Prostate gland (tissue), 2 donors: Measurements from ENCODE around the gene ELOA. TPM values are rescaled to one million over a fixed set of nuclear protein-coding genes. Genes with fewer than 3 reads are reported as not detected.
A peak's percentile ranks its signal among the peaks of the same experiment; 100 is the strongest.

Experiments used
- DNase-seq: peaks from one replicate; pipeline ENCODE4 v3.0.0-alpha.2; 2019; ENCODE audit warnings: low spot score
- H3K27ac ChIP-seq, 2 donors: fragments of 200-600 bp; sonication (generic); 2 replicates each; pipeline ENCODE4 v1.5.1; 2017 to 2019
- H3K27me3 ChIP-seq: fragments of 200-600 bp; sonication (generic); replicated peaks from 2 replicates; pipeline ENCODE4 v1.5.1; 2019; ENCODE audit not compliant: insufficient read depth
- H3K36me3 ChIP-seq, 2 donors: fragments of 200-600 bp; sonication (generic); 1 replicate in 1 of 2; 2 replicates in 1 of 2; pipeline versions ENCODE4 v1.5.1 to v1.8.1; 2017 to 2019
- H3K4me1 ChIP-seq: fragments of 200-600 bp; sonication (generic); replicated peaks from 2 replicates; pipeline ENCODE4 v1.5.1; 2019
- H3K4me3 ChIP-seq, 2 donors: fragments of 200-600 bp; sonication (generic); 2 replicates each; pipeline ENCODE4 v1.5.1; 2017 to 2019
- H3K9me3 ChIP-seq: fragments of 200-600 bp; sonication (generic); 2 replicates; pipeline ENCODE4 v1.5.1; 2017
- POLR2A ChIP-seq: fragments of 450-650 bp; IDR thresholded peaks from one replicate; pipeline ENCODE4 v1.6.1; 2016; ENCODE audit warnings: antibody characterized with exemption, mild to moderate bottlenecking
- POLR2AphosphoS5 ChIP-seq: sonication (generic); formaldehyde crosslinking; IDR thresholded peaks from one replicate; pipeline ENCODE4 v1.6.1; 2017; ENCODE audit warnings: antibody characterized with exemption
- WGBS: methylation state at CpG from one replicate; pipeline ENCODE4 v1.1.5; 2018; 5-methylcytosine and 5-hydroxymethylcytosine counted together
- intact Hi-C: fragments of 100-400 bp; cut with DNase I; formaldehyde crosslinking; loops from one replicate; pipeline ENCODE4 v1.14.2; 2022
- total RNA-seq, 2 donors: library from RNA; depleted of rRNA; stranded (reverse); fragments of >200 nt; gene quantifications; one replicate each; pipeline ENCODE4 v1.1.0, GENCODE V29; 2016
- TF ChIP-seq, protein P1 (sequence below), 4 experiments: fragments of 200-600 bp in 2 of 4; fragments of 450-650 bp in 2 of 4; sonication (generic) in 2 of 4; IDR thresholded peaks; 1 replicate in 3 of 4; 2 replicates in 1 of 4; pipeline ENCODE4 v1.5.1; 2016 to 2019; ENCODE audit warnings: antibody characterized with exemption in 4 of 4, mild to moderate bottlenecking in 2 of 4, moderate library complexity in 2 of 4

Gene ELOA
- total RNA-seq, 2 donors from 2014 or later, result 35.7 to 42.1 TPM

DNA sequence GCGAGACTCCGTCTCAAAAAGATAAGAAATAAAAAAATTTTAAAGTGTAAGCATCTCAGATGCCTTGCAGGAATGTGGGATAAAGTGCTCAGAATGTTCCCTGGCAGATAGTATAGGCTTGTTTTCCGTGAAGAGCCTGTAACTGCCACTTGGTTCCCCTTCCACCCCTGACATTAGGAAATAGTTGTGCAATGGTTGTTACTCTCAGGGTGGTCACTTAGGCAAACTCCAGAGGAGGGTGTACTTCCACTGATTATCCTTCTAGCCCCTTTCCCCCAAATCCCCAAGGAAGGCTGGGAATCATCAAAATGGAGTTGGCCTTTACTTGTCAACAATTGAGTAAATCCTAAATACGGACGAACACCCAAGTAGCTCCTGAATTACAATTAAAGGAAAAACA, 41.3 kb upstream of the ELOA start:
- Histone ChIP-seq H3K4me3 (no peak overlapping the region), H3K27me3 (no peaks in the 10 kb centered on the region), H3K9me3 (no peaks in the 10 kb centered on the region), H3K27ac (no peak overlapping the region), H3K4me1 (peaks cover 4% of the 10 kb centered on the region), H3K36me3 (peaks cover 0 to 6% of the 10 kb centered on the region in 2 donors)
- intact Hi-C loops, result no loop called here
- no peak for DNase-seq
- TF ChIP-seq, protein P1, sequence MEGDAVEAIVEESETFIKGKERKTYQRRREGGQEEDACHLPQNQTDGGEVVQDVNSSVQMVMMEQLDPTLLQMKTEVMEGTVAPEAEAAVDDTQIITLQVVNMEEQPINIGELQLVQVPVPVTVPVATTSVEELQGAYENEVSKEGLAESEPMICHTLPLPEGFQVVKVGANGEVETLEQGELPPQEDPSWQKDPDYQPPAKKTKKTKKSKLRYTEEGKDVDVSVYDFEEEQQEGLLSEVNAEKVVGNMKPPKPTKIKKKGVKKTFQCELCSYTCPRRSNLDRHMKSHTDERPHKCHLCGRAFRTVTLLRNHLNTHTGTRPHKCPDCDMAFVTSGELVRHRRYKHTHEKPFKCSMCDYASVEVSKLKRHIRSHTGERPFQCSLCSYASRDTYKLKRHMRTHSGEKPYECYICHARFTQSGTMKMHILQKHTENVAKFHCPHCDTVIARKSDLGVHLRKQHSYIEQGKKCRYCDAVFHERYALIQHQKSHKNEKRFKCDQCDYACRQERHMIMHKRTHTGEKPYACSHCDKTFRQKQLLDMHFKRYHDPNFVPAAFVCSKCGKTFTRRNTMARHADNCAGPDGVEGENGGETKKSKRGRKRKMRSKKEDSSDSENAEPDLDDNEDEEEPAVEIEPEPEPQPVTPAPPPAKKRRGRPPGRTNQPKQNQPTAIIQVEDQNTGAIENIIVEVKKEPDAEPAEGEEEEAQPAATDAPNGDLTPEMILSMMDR (IDR thresholded peaks at IDR 0.05), result no peak
- no peak for TF ChIP-seq POLR2AphosphoS5
- TF ChIP-seq POLR2A, result no peak
- 76% methylated on average over 5 of the region's 5 CpGs for WGBS

DNA sequence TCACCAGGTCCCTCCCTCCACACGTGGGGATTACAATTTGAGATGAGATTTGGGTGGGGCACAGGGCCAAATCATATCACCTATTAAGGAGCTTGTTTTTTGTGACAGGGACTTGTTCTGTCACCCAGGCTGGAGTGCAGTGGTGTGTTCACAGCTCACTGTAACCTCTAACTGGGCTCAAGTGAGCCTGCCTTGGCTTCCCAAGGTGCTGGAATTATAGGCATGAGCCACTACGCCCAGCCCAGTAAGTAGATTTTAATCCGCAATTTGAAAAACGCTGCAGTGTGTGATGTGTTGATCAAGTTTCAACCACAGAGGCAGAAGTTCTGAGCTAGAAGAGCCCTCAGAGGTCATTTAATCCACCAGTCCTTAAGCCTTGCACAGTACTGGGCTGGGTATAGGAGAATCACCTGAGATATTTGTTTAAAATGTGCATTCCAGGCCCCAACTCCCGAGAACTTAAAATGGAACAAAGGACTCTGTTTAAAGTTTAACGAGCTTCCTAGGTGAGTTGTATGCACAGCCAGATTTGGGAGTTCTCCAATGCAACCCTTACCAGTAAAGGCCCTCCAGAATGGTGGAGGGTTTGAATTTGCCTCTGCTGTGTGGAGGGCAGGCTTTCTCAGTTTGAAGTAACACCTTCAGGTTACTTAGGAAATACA, 38.3 kb upstream of the ELOA start:
- WGBS, result 53% methylated on average over 6 of the region's 6 CpGs
- intact Hi-C loops, result no loop called here
- Histone ChIP-seq H3K4me1 (peaks cover 4% of the 10 kb centered on the region), H3K4me3 (no peak overlapping the region), H3K36me3 (peaks cover 0 to 6% of the 10 kb centered on the region in 2 donors), H3K27me3 (no peaks in the 10 kb centered on the region), H3K9me3 (no peaks in the 10 kb centered on the region), H3K27ac (peak overlapping the region in 1 of 2 donors; percentile 28)
- DNase-seq, result no peak
- TF ChIP-seq POLR2AphosphoS5, result no peak
- TF ChIP-seq POLR2A, result no peak
- TF ChIP-seq, protein P1 (IDR thresholded peaks at IDR 0.05), result no peak

DNA sequence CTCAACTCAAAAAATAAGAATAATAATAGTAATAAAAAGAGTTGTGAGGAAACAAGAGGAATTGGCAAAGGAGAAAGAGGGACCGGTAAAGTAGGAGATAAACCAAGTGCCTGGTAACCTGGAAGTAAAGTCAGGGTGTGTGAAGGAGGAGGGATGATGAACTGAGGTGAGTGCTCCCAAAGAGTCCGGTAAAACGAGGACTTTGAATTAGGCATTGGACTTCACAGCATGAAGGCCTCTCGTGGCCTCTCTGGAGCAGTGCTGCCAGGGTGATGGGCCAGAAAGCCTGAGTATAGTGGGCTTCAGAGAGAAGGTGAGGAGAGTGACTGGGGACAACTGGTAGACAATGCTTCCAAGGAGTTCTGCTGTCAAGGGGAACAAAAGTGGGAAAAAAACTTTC, 34.0 kb upstream of the ELOA start:
- no peaks in the 10 kb centered on the region for H3K9me3 ChIP-seq
- H3K4me1 ChIP-seq, result peaks cover 4% of the 10 kb centered on the region
- WGBS, result 87% methylated on average over 4 of the region's 4 CpGs
- no peak for DNase-seq
- H3K27me3 ChIP-seq, result no peaks in the 10 kb centered on the region
- no peak overlapping the region for H3K27ac ChIP-seq
- TF ChIP-seq POLR2AphosphoS5, result no peak
- no peak for TF ChIP-seq POLR2A
- TF ChIP-seq, protein P1 (IDR thresholded peaks at IDR 0.05), result no peak
- H3K4me3 ChIP-seq, result no peak overlapping the region
- intact Hi-C loops, result no loop called here
- H3K36me3 ChIP-seq, result no peaks in the 10 kb centered on the region

DNA sequence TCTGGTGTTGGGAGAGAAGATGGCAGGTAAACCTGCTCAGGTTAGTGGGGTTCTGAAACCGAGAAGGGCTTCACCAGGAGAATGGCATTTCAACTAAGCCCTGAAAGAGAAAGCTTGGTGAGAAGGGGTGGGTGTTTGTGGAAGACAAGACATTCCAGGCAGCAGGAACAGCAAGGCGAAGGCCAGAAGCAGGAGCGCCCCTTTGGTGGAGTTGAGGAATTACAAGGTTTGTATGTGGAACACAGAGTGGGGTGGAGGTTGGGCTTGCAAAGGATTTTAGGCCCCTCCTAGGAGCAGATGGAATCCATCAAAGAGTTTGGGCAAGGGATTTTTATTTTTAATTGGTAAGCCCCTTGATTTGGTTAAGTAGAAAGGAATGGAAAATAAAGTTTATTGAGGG, 24.8 kb upstream of the ELOA start:
- Histone ChIP-seq H3K4me3 (no peak overlapping the region), H3K27ac (no peak overlapping the region)

More for the DNA sequence above, 24.8 kb upstream of the ELOA start:
- no peak for DNase-seq
- 70% methylated on average over 3 of the region's 3 CpGs for WGBS
- no peaks in the 10 kb centered on the region for H3K36me3 ChIP-seq
- H3K4me1 ChIP-seq, result no peaks in the 10 kb centered on the region
- intact Hi-C loops, result no loop called here
- no peaks in the 10 kb centered on the region for H3K9me3 ChIP-seq
- TF ChIP-seq, protein P1 (IDR thresholded peaks at IDR 0.05), result no peak
- TF ChIP-seq POLR2A, result no peak
- no peak for TF ChIP-seq POLR2AphosphoS5
- no peaks in the 10 kb centered on the region for H3K27me3 ChIP-seq
